GM19438 (cell line): Measurements from ENCODE around the gene CRLF2.
"Not testable (repeated sequence)": the region's sequence is repeated elsewhere in the genome, so short reads cannot be mapped to it uniquely, and the experiment has no call there.

ENCODE experiments used
- ATAC-seq: cut with Tn5 transposase; IDR thresholded peaks from one replicate; pipeline ENCODE4 v1.9.1; 2021; ENCODE audit warnings: low read depth; ENCODE audit not compliant: unreplicated experiment

The CRLF2 gene, protein sequence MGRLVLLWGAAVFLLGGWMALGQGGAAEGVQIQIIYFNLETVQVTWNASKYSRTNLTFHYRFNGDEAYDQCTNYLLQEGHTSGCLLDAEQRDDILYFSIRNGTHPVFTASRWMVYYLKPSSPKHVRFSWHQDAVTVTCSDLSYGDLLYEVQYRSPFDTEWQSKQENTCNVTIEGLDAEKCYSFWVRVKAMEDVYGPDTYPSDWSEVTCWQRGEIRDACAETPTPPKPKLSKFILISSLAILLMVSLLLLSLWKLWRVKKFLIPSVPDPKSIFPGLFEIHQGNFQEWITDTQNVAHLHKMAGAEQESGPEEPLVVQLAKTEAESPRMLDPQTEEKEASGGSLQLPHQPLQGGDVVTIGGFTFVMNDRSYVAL

DNA sequence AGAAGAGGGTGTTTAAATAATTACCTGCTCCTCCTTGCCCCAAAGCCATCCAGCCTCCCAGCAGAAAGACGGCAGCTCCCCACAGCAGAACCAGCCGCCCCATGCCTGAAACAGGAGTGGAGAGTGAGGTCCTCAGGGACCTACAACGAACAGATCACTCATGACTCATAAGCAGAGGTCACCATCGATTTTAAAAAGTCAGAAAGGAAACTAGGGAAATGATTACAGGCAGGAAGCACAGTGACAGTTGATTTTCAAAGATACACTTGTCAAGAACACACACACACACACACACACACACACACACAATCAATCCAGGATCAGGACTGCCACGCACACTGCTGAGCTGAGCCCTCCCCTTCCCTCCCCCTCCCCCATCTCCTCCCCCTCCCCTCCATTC lies at the start of gene CRLF2:
TSS of gene CRLF2 (minus strand) at position 118 of the 400 bp plus-strand sequence. CDS start at position 103, 15 bp downstream.
- no peak for ATAC-seq

DNA sequence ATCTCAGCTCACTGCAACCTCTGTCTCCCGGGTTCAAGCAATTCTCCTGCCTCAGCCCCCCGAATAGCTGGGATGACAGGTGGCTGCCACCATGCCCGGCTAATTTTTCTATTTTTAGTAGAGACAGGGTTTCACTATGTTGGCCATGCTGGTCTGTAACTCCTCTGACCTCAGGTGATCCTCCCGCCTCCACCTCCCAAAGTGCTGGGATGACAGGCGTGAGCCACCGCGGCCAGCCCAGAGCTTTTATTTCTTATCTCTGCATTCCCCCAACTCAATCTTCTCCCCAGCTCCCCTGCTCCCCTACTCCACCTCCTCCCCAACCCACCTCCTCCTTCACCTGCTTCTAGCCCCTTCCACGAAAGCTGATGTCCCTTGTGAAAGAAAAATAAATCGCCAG lies 49.3 kb upstream of the CRLF2 start:
- ATAC-seq: not testable (repeated sequence)

DNA sequence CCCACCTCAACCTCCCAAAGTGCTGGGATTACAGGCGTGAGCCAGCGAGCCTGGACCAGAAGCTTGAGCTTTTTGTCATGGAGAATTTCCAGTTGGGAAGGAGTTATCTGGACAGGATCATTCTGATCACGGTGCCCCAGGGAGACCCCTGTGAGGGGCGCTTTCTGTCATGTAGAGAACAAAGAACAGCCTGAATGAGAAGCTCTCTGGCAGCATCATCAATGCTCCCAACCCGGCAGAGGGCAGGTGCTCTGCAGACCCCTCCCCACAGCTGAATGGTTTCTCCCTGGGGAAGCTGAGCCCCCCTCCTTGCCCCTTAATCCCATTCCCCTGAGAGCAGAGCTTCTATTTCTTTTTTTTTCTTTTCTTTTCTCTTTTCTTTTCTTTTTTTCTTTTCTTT lies 48.8 kb upstream of the CRLF2 start:
- no peak for ATAC-seq

DNA sequence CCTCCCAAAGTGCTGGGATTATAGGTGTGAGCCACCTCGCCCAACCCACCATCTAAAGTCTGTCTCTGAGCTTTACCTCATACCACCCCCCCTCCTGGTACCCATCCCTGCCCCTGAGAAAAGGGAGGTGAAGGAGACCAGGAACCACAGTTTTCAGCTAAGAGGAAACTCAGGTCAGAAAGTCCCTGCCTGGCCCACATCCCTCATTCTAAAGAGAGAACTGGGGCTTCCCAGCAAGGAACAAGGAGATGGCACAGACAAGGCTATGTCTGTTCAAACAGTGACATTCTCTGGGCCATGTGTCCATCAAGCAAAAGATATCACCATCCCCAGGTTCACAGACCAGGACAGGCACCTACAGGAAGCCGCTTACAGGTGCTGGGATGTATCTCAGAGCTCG lies 40.4 kb upstream of the CRLF2 start:
- no peak for ATAC-seq

DNA sequence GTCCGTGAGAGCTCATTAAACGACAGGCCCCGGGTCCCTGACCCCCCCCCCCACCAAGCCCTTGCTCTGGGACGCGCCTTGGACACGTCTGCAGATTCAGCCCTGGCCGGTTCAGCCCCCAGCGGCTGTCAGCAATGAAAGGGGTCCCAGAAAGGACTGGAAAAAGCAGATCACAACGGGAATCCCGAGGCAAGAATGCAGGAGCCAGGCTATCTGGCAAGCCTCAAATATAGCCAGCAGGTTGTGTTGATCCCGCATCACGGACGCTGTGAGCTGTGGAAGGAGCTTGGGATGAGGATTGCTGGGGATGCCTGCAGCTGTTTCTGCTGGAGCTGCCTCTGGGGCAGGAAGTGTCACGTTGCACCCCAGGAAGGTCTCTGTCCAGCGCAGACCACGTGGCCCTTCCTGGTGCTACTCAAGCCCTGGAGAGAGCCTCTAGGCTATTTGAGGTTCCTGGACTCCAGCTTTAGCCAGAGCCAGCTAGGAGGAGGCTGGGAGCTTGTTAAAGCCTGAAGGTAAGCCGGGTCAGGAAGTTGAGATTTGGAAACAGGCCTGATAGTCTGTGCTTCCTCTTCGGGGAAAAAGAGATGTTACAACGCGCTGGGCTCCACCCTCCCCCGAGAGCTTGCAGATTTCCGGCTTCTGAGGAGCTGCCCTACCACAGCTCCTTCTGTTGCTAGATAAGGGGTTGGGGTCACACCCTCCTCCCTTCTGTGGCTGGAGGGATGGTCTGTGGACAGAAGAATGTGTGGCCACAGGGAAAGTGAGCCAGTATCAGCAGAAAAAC lies 36.8 kb upstream of the CRLF2 start:
- no peak for ATAC-seq

DNA sequence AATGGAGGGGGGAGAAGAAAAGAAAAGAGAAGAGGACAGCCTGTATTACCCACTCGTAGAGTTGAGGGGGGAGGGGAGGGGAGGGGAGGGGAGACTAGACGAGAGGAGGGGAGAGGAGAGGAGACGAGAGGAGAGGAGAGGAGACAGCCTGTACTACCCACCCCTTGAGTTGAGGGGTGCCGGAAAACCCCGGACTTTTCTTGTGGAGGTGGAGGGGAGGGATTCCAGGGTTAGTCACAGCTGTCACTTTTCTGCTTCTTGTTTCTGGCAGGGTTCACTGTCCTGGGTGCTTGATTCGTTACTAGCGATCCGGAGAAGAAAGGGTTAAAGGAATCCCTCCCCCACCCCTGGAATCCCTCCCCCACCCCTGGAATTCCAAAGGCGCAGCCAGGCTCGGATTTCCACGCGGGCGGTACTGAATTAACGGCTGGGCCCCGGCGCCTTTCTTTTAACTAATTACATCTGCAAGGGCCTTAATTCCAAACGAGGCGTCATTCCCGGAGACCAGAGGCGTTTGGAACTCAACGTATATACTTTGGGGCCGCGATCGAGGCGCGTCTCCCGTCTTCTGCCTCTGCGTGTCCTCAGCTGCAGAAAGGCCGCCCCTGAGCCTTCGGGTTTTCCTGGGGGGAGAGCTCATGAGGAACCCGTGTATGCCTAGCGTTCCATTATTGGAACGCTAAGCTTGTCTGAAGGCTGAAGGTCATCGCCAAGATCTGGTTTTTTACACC lies 36.0 kb upstream of the CRLF2 start:
- ATAC-seq: no peak

DNA sequence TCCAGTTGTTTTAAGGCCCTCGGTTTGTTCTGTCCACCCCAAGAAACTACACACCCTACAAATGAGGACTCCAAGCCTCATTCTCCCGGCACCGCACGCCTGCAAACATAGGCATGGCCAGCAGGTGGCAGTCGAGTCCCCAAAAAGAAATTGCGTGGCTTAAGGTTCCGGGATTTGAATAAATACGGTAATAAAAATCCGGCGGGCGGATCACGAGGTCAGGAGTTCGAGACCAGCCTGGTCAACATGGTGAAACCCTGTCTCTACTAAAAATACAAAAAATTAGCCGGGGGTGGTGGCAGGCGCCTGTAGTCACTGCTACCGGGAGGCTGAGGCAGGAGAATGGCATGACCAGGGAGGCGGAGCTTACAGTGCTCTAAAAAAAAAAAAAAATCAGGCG lies 34.4 kb upstream of the CRLF2 start:
- peak; percentile 47 for ATAC-seq

DNA sequence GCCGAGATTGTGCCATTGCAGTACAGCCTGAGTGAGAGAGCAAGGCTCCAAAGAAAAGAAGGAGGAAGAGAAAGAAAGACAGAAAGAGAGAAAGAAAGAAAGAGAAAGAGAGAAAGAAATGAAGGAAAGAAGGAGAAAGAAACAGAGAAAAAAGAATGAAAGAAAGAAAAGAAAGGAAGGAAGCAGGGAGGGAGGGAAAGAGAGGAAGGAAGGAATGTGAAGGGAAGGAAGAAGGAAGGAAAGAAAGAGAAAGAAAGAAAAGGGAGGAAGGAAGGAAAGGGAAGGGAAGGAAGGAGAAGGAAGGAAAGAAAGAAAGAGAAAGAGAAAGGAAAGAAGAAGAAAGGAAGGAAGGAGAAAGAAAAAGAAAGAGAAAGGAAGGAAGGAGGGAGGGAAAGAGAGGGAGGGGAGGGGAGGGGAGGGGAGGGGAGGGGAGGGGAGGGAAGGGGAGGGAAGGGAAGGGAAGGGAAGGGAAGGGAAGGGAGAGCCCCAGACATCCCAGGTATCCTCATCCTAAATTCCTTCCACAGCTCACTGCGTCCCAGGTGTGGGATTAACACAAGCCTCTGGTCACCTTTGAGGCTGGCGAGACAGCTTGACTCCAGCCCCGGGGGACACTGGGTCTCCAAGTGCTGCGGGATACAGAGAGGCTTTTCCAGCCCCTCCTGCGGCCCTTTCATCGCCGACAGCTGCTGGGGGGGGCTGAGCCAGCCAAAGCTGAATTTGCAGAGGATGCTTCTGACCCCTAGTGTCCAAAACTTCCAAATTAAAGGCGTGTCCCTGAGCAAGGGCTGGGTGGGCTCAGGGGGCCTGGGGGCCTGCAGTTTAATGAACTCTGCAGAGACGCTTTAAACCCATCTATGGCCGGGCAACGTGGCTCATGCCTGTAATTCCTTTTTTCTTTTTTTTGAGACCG lies 32.0 kb upstream of the CRLF2 start:
- no peak for ATAC-seq

DNA sequence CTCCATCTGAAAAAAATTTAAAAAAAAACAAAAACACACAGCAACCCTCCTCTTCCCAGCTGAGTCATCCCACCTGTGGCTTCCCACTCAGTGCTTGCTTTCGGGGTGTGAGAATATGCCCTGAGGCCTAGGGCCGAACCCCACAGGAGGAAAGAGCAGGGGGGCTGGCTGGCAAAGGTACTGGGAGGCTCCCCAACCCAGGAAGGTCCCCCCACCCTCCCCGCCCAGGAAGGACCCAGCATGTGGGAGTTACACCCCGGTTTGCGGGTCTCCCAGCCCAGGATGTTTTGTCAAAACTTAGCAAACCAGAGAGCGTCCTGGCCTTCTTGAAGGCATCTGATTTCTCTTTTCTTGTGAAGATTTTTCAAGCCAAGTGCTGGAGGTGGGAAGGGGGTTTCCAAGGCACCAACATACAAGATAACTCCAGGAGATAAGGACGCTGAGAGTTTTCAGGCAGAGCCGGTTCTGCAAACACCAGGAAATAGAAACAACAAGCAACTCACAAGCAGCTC lies 30.5 kb upstream of the CRLF2 start:
- no peak for ATAC-seq

DNA sequence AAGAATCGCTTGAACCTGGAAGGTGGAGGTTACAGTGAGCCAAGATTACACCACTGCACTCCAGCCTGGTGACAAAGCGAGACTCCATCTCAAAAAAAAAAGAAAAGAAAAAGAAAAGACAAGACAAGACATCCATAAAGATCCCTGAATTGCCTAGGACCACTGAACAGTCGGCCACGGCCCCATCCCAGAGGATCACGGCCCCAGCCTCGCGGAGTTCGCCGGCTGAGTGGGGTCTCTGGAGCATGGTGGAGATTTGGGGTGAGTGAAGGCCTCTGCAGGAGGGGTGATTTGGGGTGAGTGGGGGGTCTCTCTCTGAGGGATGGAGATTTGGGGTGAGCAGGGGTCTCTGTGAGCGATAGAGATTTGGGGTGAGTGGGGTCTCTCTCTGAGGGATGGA lies 28.1 kb upstream of the CRLF2 start:
- ATAC-seq: not testable (repeated sequence)

DNA sequence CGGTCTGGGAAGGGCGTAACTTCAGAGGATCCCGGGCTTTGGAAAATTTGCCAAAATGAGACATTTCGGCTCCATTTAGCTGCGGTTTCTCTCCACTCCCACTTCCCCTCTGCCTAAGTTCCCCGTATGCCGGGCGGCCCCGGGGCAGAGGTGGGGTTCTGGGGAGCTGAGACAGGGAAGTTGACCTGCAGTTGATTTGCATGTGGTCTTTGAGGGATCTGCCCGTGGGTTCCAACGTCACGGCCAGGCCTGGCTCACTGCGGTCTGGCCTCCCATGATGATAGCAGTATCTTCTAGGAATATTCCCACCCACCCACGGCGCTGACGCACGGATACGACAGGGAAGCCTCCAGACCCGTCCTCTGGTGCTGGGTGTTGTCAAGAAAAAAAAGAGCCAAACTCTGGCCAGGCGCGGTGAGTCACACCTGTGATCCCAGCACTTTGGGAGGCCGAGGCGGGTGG lies 27.3 kb upstream of the CRLF2 start:
- peak; percentile 95 for ATAC-seq

DNA sequence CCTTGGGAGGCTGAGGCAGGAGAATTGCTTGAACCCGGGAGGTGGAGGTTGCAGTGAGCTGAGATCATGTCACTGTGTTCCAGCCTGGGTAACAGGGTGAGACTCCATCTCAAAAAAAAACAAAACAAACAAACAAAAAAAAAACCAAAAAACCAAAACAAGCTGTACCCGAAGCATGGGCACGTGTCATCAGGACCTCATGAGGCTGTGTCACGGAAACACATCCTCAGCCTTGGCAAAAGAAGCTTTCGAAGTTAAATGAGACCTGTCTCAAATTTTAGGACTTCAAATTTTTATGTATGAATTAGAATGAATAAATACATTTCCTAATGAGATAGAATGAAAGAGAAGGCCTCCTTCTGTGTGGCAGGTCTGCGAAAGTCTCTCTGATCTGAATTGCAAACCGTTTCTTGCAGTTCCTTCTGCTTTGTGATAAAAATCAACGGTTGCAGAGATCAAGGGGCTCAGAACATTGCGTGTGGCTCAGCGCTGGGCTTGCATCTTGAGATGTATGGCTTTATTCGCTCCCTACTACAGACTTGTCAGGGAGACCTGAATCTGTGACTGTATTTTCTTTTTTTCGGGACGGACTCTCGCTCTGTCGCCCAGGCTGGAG lies 19.5 kb upstream of the CRLF2 start:
- ATAC-seq: no peak

DNA sequence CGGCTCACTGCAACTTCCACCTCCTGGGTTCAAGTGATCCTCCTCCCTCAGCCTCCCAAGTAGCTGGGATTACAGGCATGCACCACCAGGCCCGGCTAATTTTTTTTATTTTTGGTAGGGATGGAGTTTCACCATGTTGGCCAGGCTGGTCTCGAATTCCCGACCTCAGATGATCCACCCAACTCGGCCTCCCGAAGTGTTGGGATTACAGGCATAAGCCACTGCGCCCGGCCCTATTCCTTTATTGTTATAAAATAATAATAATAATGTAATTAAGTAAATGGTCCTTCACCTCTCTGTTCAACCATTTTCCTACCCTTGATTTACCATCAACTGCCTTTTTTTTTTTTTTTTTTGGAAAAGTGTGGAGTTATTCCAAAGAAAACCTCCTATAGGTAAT lies 15.7 kb upstream of the CRLF2 start:
- not testable (repeated sequence) for ATAC-seq

DNA sequence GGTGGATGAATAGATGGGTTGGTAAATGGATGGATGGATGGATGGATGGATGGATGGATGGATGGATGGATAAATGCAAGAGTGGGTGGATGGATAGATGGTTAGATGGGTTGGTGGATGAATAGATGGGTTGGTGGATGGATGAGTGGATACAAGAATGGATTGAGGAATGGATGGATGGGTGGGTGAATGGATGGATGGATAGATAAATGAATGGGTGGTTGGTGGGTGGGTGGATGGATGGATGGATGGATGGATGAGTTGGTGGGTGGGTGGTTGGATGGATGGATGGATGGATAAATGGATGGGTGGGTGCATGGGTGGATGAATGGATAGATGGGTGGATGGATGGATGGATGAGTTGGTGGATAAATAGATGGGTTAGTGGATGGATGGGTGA lies 13.8 kb upstream of the CRLF2 start:
- ATAC-seq: no peak

DNA sequence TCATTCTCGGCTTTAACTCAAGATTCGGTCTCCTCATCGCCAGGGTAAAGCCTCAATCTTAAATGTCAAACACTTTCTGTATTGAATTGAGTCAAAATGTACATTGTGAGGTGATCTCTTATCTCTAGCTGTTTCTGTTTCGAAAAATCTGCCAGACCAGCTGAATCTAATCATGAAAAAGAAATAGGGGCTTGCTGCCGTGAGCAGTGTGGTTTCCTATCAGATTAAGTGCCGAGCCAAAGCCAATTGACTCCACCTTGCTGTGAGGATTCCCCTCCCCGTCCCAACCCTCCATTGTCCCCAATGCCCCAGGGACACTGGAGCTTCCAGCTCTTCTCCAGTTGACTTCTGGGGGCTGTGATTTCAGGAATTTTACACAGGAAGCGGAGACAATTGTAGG lies 12.5 kb upstream of the CRLF2 start:
- no peak for ATAC-seq

DNA sequence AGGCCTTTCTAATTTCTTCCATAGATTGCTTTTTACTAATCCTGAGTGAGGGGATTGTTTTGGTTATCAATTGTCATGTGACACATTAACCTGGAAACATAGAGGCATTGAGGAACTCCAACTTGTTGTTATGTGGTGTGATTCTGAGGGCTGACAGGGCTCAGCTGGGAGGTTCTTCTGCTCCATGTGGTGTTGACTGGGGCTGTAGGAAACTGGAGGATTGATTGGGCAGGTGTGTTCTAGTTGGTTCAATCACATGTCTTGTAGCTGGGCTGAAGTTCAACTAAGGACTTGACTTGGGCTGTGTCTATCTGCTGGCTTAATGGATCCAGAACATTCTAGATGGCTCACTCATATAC lies 10.8 kb upstream of the CRLF2 start:
- no peak for ATAC-seq

DNA sequence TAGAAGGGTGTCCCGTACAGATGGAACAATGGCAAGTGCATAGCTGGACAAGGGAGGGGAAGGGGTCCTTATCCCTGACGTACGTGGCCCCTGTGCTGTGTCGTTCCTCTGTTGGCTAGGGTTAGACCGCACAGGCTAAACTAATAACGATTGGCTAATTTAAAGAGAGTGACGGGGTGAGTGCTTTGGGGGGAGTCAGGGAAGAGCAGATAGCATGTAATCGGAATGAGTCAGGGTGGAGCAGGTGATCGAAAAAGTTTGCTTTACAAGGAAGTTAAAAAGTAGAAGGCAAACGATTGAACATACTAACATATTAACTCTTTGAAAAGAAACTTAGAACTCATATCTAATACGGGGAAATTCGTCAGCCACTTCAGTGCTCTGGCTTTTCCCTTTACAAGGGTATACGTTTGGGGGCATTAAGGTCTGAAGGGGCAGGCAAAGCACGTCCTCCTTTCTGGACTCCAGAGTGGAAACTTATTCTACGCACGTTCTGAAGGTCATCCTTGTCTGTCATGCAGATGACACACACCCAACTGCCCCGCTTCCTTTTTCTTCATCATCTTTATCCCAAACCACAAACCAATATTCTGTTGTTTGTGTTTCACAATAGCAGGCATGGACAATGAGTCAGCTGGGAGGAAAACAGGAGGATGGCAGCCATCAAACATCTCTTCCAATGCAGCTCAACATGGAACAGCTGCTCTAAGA lies 10.2 kb upstream of the CRLF2 start:
- ATAC-seq: no peak

DNA sequence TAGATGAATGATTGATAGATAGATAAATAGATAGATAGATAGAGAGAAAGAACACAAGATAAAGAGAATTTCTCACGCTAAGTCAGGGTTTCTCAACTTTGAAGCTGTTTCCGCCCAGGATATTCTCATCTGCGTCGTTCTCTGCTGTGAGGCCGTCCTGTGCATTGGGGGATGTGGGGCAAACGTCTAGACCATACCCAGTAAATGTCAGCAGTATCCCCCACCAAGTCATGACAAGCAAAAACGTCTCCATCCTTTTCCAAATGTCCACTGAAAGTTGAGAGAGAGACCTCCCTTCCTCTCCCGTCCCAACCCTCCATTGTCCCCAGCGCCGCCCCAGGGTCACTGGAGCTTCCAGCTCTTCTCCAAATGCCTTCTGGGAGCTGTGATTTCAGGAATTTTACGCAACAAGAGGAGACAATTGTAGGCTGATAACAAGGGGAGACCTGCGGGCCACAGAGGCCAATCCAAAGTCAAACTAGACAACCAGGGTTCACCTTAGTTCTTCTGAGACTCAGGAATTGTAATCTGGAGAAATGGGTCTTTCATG lies 8.9 kb upstream of the CRLF2 start:
- no peak for ATAC-seq

DNA sequence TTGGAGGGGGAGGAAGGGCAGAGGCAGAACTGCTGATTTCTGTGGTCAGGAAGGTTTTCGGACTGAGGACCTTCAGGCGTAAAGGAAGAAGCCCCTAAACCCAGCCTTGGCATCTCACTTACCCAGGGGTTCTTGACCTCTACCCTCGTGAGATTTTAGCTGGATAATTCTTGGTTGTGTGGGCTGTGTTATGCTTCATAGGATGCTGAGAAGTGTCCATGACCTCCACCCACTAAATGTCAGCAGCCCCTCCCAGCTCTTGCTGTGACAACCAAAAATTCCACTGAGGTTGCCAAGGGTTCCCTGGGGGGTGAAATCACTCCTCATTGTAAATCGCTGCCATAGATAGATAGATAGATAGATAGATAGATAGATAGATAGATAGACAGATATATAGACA lies 5.8 kb upstream of the CRLF2 start:
- ATAC-seq: no peak
